Thoracic aorta (tissue), 2 donors: ENCODE measurements around the gene TRO. TPM values are rescaled to one million over a fixed set of nuclear protein-coding genes. Genes with fewer than 3 reads are reported as not detected.

Experiments used
- ATAC-seq: fragments of 150-250 bp; one replicate; pipeline ENCODE4 v1.8.0; 2017; ENCODE audit warnings: low read depth; ENCODE audit not compliant: insufficient number of reproducible peaks, low FRiP score
- DNase-seq: peaks from one replicate; pipeline ENCODE4 v3.0.0-alpha.2; 2020; ENCODE audit warnings: low spot score
- H3K27ac ChIP-seq, 2 donors: fragments of 200-600 bp; sonication (generic); 1 replicate in 1 of 2; 2 replicates in 1 of 2; pipeline ENCODE4 v1.5.1; 2016; ENCODE audit warnings: mild to moderate bottlenecking in 2 of 2, moderate library complexity in 2 of 2
- H3K27me3 ChIP-seq: fragments of 200-600 bp; sonication (generic); replicated peaks from 2 replicates; pipeline ENCODE4 v1.6.0; 2016; ENCODE audit warnings: mild to moderate bottlenecking; ENCODE audit not compliant: insufficient read depth
- H3K36me3 ChIP-seq: fragments of 200-600 bp; sonication (generic); one replicate; pipeline ENCODE4 v1.5.1; 2016
- H3K4me1 ChIP-seq, 2 donors: fragments of 200-600 bp; sonication (generic); 1 replicate in 1 of 2; 2 replicates in 1 of 2; pipeline versions ENCODE4 v1.5.1 to v1.6.0; 2016; ENCODE audit warnings: low read depth in 2 of 2, mild to moderate bottlenecking in 1 of 2; ENCODE audit not compliant: control insufficient read depth in 1 of 2
- H3K4me3 ChIP-seq: fragments of 200-600 bp; sonication (generic); 2 replicates; pipeline ENCODE4 v1.5.1; 2016; ENCODE audit warnings: mild to moderate bottlenecking
- H3K9me3 ChIP-seq: fragments of 200-600 bp; sonication (generic); 2 replicates; pipeline ENCODE4 v1.5.1; 2016
- CTCF ChIP-seq: fragments of 200-600 bp; sonication (generic); IDR thresholded peaks from one replicate; pipeline ENCODE4 v1.5.1; 2019; ENCODE audit warnings: antibody characterized with exemption
- total RNA-seq, 2 donors: library from RNA; depleted of rRNA; stranded (reverse); fragments of >200 nt; gene quantifications; one replicate each; pipeline versions ENCODE4 v1.1.0 to v1.2.3, GENCODE V29; 2016

Gene TRO
- total RNA-seq: 100 to 1,000 TPM in 1 of 2 donors, 10 to 100 TPM in 1; 21.1 to 131 TPM

GRCh38 chrX:54920610-54921426 lies at the start of gene TRO:
TSS of gene TRO (plus strand) at chrX:54920824. CDS start at chrX:54922247, 1,423 bp downstream.
- ATAC-seq (no peak), DNase-seq (no peak)
- peaks cover 3% of the 10 kb centered on the region for H3K36me3 ChIP-seq
- no peaks in the 10 kb centered on the region for H3K9me3 ChIP-seq
- no peaks in the 10 kb centered on the region for H3K4me1 ChIP-seq
- no peak for TF ChIP-seq CTCF
- peak within 1 kb of the TSS; percentile 80 for H3K4me3 ChIP-seq
- peak within 1 kb of the TSS in 1 of 2 donors; percentile 27 for H3K27ac ChIP-seq
- no peaks in the 10 kb centered on the region for H3K27me3 ChIP-seq

GRCh38 chrX:54885740-54886139 lies 34.9 kb upstream of the TRO start:
- no peak for ATAC-seq
- no peak overlapping the region for H3K27ac ChIP-seq
- no peaks in the 10 kb centered on the region for H3K27me3 ChIP-seq
- H3K4me3 ChIP-seq: no peak overlapping the region
- no peak for DNase-seq
- H3K9me3 ChIP-seq: no peaks in the 10 kb centered on the region
- H3K4me1 ChIP-seq: no peaks in the 10 kb centered on the region
- H3K36me3 ChIP-seq: no peaks in the 10 kb centered on the region
- TF ChIP-seq CTCF: no peak

- DNase-seq (no peak), ATAC-seq (no peak)
- Histone ChIP-seq H3K27ac (no peak overlapping the region), H3K9me3 (no peaks in the 10 kb centered on the region), H3K4me1 (no peaks in the 10 kb centered on the region), H3K27me3 (no peaks in the 10 kb centered on the region), H3K4me3 (no peak overlapping the region), H3K36me3 (no peaks in the 10 kb centered on the region)
- no peak for TF ChIP-seq CTCF
Measured at GRCh38 chrX:54891573-54891972, 29.1 kb upstream of the TRO start.

- no peak for TF ChIP-seq CTCF
- Histone ChIP-seq H3K4me1 (no peaks in the 10 kb centered on the region), H3K4me3 (no peak overlapping the region), H3K36me3 (no peaks in the 10 kb centered on the region), H3K9me3 (no peaks in the 10 kb centered on the region), H3K27me3 (no peaks in the 10 kb centered on the region), H3K27ac (no peak overlapping the region)
- DNase-seq (no peak), ATAC-seq (no peak)
Measured at GRCh38 chrX:54894159-54894558, 26.5 kb upstream of the TRO start.

GRCh38 chrX:54909941-54910340 lies 10.7 kb upstream of the TRO start:
- no peaks in the 10 kb centered on the region for H3K4me1 ChIP-seq
- H3K36me3 ChIP-seq: no peaks in the 10 kb centered on the region
- ATAC-seq: no peak
- no peak overlapping the region for H3K27ac ChIP-seq
- no peak overlapping the region for H3K4me3 ChIP-seq
- TF ChIP-seq CTCF: no peak
- H3K9me3 ChIP-seq: no peaks in the 10 kb centered on the region
- no peaks in the 10 kb centered on the region for H3K27me3 ChIP-seq
- no peak for DNase-seq
